GM12865 (cell line): ENCODE results near the gene OPCML.

Source experiments
- DNase-seq: peaks from one replicate; pipeline ENCODE4 v3.0.0; 2010; ENCODE audit warnings: low read depth
- H3K4me3 ChIP-seq: 2 replicates; pipeline ENCODE4 v1.5.1; 2011; ENCODE audit warnings: mild to moderate bottlenecking, low read depth, low read length, control low read depth
- CTCF ChIP-seq: IDR thresholded peaks from 2 replicates; pipeline ENCODE4 v1.5.1; 2011; ENCODE audit warnings: low read length, control low read depth, low read depth, inconsistent platforms; ENCODE audit not compliant: insufficient read depth; ENCODE audit errors: missing control alignments

Gene OPCML

GRCh38 chr11:133137939-133138338 is 394.4 kb downstream of the OPCML start:
- no peak for TF ChIP-seq CTCF
- no peak overlapping the region for H3K4me3 ChIP-seq

GRCh38 chr11:133137270-133137669 is 395.0 kb downstream of the OPCML start:
- no peak for TF ChIP-seq CTCF
- no peak overlapping the region for H3K4me3 ChIP-seq
- no peak for DNase-seq

More at GRCh38 chr11:133137939-133138338, 394.4 kb downstream of the OPCML start:
- DNase-seq, result no peak

GRCh38 chr11:133136376-133136775 is 395.9 kb downstream of the OPCML start:
- H3K4me3 ChIP-seq, result no peak overlapping the region
- TF ChIP-seq CTCF, result no peak
- DNase-seq, result no peak

- H3K4me3 ChIP-seq, result no peak overlapping the region
- DNase-seq, result peak; percentile 77
- peak; percentile 90 for TF ChIP-seq CTCF
Observed at GRCh38 chr11:133134314-133135173, 397.8 kb downstream of the OPCML start.

- H3K4me3 ChIP-seq, result no peak overlapping the region
- TF ChIP-seq CTCF, result no peak
- no peak for DNase-seq
Observed at GRCh38 chr11:133133606-133134005, 398.7 kb downstream of the OPCML start.

- TF ChIP-seq CTCF, result no peak
- DNase-seq, result no peak
- no peak overlapping the region for H3K4me3 ChIP-seq
Observed at GRCh38 chr11:133133050-133133449, 399.3 kb downstream of the OPCML start.

GRCh38 chr11:133127741-133128140 is 404.6 kb downstream of the OPCML start:
- TF ChIP-seq CTCF, result no peak
- no peak overlapping the region for H3K4me3 ChIP-seq
- DNase-seq, result no peak
